Fibroblast of pulmonary artery (primary cell): ENCODE results near the gene PTMA.

Experiments used
- DNase-seq: peaks from one replicate; pipeline ENCODE4 v3.0.0-alpha.2; 2010; ENCODE audit warnings: low read depth
- H3K4me3 ChIP-seq: replicated peaks from 2 replicates; pipeline ENCODE4 v1.5.1; 2011; ENCODE audit warnings: low read depth, mild to moderate bottlenecking, control low read depth, low read length, moderate library complexity
- CTCF ChIP-seq: IDR thresholded peaks from 2 replicates; pipeline ENCODE4 v1.5.1; 2011; ENCODE audit warnings: mild to moderate bottlenecking, control low read depth, low read length, inconsistent platforms; ENCODE audit errors: missing control alignments

Gene PTMA

DNA sequence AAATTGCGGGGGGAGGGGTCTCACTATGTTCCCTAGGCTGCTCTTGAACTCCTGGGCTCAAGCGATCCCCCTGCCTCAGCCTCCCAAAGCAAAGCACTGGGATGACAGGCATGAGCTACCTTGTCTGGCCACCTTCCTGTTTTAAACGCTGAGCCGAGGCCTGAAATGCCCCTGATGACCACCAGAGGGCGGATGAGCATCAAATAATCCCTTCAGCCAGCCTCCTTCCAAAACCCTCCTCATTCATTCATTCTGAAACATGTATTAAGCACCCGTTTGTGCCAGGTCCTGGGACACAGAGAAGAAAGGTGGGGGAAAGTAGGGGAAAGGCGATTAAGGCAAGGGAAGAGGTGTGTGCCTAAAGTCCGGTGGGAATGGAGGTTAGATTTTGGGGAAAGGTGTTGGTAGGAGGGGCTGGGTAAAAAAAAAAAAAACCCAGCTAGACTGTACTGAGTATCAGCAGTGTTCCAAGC, 30.7 kb upstream of the PTMA start:
- no peak overlapping the region for H3K4me3 ChIP-seq
- peak; percentile 94 for TF ChIP-seq CTCF
- peak; percentile 87 for DNase-seq

DNA sequence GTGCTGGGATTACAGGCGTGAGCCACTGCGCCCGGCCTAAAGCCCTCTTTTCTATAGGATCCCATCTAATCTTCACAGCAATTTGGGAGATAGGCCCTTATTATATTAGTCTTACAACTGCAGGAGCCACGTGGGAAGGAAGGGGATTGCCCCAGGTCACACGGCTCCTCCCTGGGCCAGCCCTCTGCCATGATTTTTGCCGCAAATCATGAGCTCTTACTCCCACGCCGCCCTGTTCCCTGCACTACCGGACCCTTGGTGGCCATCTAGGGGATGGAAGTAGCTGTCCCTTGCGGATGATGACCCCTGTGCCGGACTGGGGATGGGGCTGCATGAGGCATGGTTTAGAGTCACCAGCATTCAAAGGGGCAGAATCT, 28.4 kb upstream of the PTMA start:
- TF ChIP-seq CTCF, result no peak
- H3K4me3 ChIP-seq, result no peak overlapping the region
- DNase-seq, result no peak

- TF ChIP-seq CTCF, result no peak
- DNase-seq, result no peak
- peak overlapping the region; percentile 52 for H3K4me3 ChIP-seq
These were observed 27.9 kb upstream of the PTMA start for GRCh38 chr2:231680285-231680991.

- H3K4me3 ChIP-seq, result peak overlapping the region; percentile 52
- DNase-seq, result peak; percentile 81
- no peak for TF ChIP-seq CTCF
These were observed 27.1 kb upstream of the PTMA start for GRCh38 chr2:231680992-231681852.

DNA sequence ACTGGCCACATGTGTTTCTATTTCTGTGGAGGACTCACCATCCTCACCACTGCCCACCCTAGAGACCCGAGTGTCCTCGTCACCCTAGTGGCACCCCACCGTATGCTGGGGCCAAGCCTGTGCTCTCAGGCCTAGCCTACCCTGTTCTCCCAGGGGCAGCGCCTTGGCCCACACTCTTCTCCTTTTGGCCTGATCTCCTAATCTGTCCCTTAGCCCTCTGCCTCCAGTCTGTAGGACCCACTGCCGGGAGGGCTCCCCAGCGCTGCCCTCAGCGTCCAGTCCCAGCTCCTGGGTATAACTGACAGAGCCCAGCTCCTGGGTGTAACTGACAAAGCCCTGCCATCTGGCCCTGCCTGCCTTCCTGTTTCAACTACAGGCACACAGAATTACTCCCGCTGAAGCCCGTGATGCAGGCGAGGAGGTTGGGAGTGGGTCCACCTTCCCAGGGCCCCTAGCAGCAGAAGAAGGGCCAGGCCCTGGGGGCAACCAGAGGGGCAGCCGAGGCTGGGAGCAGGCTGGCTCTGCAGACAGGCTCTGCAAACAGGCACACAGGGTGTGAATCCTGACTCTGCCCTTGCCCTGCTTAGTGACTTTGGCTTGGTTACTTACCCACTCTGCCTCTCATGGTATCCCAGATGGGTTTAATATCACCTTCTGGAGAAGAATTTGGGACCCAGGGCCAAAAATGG, 25.6 kb upstream of the PTMA start:
- no peak for DNase-seq
- no peak for TF ChIP-seq CTCF
- H3K4me3 ChIP-seq, result no peak overlapping the region

DNA sequence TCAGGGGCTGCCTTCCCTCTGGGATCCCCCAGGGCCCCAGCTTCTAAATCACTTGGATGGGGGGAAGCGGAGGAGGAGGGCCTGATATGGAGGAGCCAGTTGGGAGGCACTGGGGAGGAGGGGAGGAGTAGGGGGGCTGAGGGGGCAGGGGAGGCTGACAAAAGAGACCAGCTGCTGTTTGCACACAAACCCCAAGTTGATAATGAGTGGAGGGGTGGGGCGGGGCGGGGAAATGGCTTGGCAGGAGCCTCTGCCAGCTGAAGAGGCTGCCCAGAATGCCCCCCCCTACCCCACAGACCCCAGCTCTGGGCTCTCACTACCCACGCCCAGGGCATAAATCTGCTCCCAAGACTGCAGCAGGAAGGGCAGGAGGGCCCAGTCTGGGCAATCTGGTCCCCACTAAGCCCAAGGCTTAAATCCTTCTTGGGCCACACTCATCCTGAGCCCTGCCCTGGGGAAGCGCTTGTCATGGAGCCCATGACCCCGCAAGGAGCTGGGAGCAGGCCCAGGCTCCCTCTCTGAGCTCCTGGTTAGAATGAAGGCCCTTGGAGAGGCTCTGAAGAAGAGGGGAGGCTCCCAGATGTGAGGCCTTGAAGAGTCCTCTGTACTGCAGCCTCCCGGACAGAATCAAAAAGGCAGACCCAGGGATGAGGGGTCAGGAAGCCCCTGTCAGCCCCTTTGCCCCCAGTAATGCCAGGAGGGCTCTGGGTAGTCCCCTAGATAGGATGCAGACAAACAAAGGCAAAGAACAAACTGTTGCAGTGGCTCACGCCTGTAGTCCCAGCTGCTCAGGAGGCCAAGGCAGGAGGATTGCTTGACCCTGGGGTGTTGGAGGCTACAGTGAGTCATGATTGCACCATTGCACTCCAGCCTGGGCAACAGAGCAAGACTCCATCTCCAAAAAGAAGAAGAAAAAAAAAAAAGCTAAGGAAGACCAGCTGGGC, 24.8 kb upstream of the PTMA start:
- no peak overlapping the region for H3K4me3 ChIP-seq
- TF ChIP-seq CTCF, result no peak
- no peak for DNase-seq
